GM18870 (cell line): ENCODE results near the gene GHRL.

Experiments
- ATAC-seq: cut with Tn5 transposase; IDR thresholded peaks from one replicate; pipeline ENCODE4 v1.9.1; 2021; ENCODE audit warnings: moderate library complexity; ENCODE audit not compliant: unreplicated experiment

The GHRL gene, protein sequence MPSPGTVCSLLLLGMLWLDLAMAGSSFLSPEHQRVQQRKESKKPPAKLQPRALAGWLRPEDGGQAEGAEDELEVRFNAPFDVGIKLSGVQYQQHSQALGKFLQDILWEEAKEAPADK

DNA sequence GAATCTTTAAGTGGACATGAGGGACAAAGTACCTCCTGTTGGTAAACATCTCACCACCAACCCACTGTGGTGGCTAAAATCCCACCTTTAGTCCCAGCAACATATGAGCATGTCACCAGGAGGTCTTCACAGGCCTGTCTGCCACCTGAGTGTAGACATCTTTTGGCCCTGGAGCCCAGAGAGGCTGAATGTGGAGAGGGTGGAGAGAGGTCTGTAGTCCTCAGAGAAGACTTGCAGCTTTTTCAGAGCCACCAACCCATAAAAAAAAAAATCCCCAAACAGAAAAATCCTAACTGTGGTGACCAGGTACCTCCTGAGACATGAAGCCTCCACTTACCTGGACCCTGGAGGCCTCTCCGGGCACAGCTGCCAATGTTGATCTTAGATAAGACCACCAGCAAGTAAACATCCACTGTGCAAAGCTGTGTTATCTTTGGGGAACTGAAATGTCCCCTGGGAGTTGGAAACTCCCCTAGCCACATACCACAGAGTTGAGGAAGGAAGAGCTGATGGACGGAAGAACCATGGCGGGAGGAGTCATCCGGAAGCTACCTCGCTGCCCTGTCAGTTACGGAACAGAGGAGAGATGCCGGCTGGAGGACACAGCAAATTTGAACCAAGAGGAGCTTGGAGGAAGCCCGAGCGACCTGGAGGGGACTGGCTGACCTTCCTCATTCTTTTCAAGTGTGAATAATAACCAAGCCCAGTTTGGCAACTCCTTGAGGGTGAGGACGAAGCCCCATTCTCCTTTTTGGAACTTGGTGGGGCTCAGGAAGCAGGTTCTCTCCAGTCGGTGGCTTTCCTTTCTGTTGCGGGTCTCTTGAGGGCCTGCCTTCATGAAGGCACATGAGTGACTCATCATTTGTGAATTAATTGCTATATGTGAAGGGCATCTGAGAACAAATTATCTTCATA is at the start of gene GHRL:
GHRL (minus strand) TSS at position 443 of the 915 bp plus-strand sequence. CDS start 2,767 bp downstream, outside the sequence.
- ATAC-seq: no peak

DNA sequence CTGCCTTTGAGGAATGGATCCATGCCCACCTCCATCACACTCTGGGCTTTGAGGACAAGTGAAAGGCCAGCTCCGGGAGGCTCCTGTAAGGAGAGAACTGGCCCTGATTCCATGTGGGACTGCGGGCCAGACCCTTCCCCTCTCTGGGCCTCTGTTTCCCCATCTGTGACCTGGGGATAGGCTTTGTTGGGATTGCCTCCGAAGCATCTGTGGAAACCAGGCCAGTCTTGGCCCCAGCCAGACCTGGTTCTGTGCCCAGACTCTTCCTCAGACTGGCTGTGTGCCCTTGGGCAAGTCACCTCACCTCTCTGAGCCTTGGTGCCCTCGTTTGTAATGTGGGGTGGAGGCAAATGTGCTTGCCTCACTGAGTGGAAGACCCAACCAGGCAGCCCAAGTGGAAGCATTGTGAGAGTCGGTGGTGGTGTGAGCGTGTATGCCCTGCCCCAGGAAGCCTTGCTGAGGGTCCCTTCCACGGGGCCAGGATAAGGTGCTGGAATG is 49.2 kb upstream of the GHRL start:
- ATAC-seq: no peak

DNA sequence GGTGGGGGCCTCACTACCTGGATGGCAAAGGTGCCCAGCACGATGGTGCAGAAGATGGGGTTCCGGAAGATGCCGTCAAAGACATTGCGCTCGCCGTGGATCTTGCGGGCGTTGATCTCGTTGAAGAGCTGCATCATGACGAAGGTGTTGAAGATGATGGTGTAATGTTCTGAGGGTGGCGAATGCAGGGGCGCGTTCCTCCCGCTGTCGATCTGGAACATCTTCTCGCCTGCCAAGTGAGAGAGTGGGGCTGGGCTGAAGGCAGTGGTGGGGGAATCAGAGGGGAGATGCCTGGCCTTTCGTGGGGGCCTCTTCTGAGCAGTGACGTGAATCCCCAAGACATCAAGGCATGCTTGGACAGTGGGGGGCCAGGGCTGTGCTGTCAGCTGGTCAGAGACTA is 47.7 kb upstream of the GHRL start:
- ATAC-seq: no peak

DNA sequence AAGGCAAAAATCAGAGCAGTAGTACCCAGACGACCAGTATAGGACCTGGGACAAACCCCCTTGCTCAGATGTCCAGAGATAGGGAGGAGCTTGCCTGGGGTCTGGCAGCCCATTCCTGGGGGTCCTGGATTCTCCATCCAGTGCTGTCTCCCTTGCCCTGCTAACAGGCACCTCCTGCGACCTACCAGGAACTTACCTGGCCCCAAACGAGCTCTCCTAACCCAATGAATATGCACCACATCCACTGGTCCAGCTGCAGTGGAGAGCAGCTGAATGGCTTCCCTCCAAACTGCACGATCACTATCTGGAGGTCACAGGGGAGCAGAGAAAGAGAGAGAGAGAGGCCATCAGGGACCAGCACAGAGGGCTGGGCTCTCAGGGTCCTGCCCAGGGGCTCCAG is 47.3 kb upstream of the GHRL start:
- ATAC-seq: no peak

DNA sequence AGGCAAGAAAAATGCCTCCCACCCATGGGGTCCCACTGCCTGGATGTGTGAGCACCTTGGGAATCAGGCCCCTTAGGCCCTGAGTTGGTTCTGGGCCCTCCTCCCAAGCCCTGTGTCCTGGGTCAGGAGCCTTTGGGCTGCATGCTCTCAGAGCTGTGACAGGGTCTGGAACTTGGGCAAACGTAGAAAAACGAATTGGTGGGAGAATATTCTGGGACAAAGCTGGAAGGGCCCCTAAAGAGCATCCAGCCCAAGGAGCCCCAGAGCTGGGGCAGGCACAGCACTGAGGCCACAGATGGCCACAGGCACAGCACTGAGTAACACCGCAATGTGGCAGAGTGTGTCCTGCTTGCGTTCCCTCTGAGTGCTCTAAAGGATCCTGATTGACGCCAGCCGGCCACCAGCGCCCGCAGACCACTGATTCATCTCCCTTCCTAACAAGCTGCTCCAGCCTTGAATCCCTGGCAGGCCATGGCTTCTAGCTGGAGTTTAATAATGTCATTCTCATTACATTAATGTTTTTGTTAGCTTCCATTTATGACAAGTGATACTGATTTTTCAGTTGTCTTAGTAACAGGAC is 46.7 kb upstream of the GHRL start:
- ATAC-seq: no peak

DNA sequence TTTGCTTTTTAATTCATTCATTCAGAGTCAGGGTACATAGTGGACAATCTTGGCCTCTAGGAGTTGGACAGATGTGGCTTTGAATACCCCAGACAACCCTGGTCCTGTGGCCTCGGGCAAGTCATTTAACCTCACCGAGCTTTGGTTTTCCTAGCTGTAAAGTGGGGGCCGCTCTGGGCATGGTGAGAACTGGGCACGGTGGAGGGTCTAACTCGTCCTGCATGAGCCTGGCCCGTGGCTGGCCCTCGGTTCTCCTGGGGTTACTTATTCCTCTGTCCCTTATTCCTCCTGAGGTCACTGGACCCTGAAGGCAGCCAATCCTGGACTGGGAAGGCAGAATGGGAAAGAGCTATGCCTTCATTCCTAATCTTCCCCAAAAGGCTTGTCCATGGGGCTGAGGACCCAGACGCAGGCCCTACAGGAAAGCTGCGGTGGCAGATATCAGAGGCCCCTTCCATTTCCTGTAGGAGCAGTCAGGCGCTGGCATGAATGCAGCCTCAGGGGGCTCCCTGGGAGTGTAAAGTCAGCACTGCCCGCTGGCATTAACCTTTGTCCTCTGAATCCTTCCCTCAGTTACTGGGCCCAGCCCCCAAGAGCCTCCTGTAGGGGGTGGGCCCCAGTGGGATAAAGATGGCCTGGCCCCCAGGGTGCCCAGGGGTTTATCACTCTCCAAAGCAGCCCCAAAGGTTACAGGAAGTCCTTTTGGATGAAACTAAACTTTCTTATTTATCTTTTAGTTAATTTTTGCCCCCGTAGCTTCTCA is 46.0 kb upstream of the GHRL start:
- ATAC-seq: no peak

DNA sequence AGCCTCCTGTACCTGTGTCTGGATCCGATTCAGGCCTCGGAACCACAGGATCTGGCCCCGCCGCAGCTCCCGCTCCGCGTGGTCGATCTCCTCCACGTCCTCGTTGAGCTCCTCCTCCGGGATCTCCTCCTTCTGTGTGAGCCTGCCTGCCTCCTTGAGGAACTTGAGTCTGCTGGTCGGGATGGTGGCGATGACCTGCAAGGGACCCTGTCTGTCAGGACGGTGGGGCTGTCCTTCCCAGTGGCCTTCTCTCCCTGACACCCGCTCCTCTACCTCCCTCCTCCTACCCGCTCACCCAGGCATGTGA is 45.4 kb upstream of the GHRL start:
- no peak for ATAC-seq

DNA sequence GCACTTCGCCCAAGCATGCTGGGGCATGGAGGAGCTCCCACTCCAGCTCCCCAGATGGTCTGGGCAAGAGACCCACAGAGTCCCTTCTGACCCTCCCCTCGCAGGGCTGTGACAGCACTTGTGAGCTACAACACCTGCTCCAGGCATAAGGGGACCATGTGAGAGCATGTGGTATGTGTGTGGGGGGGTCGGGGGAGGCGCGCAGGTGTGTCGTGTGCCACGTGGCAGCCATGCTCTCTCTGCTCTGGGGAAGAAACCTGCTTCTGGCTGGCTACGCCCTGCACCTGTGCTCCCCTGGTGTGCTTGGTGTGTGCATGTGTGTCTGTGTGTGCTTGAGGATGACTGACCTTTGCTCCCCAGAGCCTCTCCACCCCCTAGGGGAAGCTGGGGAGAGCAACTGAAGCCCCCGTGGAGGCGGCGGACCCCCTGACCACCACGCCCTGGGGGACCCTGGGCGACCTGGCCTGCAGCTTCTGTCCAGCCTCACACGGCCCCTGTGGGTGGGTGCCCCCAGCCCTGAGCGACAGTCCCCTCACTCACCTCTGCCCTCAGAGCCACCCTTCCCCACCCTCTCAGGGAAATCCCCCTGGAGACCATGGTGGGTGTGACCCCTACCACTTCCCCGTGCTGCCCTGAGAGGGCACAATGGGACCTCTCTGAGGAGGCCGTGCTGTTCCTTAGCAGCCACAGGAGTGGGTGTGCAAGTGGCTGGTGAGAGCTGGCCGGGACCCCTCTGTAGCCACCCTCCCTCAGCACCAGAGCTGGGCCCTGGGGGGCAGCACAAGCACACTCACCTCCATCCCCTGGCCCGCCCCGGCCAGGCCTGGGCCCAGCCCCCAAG is 44.8 kb upstream of the GHRL start:
- ATAC-seq: no peak

DNA sequence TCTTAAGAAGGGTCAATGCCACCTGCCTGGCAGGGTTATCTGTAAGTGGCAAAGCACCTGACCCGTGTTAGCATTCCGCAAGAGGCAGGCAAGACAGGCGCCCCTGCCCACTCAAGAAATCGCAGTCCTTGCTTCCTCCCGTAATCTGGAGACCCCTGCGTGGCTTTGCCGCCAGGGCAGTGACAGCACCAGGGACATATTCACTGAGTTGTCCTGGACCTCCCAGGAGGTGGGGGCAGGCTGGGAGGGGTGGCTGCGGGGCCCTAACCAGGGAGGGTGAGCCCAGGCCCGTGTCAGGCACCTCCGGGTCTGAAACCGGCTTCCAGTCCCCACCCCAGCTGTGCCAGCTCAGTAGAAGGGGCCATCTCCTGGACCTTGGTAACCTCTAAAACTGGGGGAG is 44.0 kb upstream of the GHRL start:
- no peak for ATAC-seq

DNA sequence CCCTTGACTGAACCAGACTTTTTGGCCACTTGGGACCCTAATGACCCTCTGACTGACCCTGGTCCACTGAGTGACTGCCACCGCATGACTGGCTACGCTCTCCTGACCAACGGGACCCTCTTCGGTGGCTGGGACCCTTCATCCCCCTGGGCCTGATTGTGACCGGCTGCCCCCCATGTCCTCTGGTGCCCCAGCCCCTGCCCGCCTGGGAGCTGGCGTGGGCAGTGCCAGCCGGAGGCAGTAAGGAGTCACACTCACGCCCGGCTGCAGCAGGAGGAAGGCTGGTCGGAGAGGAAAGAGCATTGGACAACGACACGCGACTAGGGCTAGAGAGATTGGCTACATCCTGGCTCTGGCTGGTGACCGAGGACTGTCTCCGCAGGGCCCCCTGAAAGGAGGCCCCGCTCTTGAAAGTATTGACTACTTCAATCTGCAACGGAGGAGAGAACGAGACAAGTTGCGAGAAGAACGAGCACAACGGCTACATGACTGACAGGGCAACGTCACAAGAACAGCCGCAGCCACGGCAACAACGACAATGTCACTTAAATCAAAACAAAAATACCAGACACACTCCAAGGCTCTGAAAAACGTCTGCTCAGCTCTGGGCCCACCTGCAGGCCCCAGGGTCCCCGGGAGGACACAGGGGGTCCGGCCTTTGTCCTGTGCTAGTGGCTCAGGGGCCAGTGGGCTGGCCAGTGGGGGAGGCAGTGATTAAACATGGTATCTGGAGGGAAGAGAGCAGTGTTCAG is 43.3 kb upstream of the GHRL start:
- no peak for ATAC-seq

DNA sequence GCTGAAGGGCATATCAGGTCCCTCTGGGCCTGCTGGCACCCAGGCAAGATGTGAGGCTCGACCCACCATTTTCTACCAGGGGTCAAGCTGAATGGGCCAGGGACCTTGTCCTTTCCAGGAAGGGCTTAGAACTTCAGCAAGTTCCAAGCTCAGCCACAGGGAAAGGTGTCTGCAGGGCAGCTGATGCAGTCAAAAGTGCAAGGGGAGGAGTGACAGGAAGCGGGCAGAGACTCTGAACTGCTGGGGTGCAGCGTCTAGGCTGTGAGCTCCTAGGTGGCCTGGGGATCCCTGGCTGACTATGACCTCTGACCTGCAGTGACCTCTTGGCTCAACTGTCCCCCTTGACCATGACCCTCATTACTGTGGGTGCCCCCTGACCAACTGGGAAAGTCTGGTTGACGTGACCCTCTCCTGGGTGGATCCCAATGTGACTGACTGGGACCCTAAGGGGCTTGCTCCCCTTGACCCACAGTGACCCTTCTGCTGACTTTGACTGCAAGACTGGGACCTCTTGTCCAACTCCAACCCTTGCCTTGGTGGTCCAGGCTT is 42.5 kb upstream of the GHRL start:
- no peak for ATAC-seq

DNA sequence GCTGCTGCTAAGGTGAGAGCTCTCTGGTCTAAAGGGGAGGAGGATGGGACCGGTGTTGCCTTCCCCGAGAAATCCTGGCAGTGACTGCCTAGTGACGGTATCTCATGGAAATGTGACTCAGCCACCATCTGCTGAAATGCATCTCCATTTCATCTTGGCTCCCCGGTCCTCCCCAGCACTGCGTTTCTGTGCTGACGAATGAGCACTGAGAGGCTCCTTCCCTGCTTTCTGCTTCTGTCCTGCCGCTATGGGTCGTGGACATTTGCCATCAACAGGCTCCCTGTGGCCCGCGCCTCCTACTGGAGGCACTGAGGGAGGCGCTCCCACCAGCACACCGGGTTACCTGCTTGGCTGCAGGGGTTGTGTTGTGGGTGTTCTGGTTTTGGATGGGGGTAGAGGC is 41.7 kb upstream of the GHRL start:
- no peak for ATAC-seq

DNA sequence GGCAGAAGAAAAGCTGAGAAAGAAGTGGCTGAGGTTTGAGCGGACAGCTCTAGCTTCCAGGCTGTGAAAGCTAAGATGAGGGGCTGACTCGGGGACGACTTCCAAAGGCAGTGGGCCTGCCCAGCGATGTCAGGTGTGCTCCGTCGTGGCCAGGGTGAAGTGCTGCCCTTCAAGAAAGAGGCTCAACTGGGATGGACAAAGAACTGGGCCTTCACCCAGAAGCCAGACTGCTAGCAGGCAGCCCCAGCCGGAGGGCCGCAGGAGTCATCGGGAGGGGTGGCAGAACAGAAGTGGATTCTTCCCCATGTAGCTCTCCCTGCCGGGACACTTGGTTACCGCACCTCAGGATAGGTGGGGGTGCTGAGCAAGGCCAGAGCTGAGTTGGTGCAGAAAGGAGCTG is 41.3 kb upstream of the GHRL start:
- ATAC-seq: no peak

DNA sequence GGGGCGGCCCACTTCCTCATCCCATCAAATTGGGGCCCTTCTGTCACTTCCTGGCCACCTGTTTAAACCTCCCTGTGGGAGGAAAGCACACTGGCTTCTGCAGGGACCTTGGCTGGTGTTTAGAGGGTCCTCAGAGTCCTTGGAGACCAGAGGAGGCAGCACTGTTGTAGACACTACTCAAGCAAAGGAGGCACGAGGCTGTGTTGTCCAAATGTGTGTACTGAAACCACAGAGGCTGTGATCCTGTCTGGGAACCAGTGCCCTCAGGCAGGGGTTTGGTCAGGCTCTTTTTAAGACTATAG is 40.6 kb upstream of the GHRL start:
- ATAC-seq: no peak

DNA sequence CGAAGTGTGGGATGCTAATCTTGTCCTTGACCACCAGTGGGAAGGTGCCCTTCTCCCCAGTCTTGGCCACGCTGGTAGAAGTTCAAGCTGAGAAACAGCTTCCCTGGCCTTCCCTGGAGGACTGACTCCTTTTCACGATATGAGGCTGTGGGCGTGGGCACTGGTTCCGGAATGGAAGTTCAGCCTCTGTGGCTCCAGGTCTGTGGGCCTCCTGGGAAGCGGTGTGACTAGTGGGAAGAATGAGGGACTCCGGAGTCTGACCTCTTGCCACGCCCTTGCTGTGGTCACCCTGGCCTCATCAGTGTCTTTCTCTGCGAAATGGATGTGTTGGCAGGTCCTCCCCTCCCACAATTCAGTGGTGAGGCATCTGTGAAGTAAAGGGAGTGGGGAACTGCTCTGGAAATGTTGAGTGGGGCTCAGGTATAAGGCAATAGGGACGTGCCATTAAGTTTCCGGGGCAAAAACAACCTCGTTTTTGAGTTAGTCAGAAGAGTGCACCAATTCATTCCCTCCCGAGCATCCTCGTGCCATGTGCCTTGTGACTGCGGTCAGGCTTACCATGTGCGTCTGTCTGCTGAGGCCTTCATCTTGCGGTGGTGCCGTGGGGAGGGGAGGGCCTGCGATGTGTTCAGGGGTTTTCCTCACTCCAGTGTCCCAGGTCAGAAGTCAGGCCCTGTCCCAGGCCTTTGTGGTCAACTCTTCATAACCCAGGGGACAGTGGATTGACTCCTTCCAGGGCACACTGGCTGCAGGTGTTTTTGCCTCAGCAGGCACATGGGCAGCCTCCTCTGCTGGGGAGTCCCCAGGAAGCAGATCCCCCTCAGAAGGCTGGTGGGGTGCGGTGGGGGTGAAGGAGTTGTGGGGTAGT is 40.0 kb upstream of the GHRL start:
- no peak for ATAC-seq

DNA sequence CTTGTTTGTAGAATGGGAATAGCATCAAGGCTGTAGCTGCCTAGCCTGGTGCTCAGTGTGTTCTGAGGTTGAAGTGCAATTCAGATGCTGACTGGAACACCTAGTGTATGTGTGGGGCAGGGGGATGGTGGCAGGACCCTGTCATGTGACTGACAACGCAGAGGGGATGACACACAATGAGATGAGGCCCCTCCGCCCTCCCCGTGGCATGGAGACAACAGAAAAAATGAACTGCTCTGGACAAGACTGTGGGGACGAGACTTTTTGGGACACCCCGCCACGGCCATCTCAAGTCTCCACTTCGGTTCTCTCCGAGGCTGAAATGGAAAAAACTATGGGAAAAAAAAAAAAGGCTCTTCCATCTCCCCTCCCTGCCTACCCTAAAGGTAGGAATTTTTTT is 38.6 kb upstream of the GHRL start:
- ATAC-seq: no peak

DNA sequence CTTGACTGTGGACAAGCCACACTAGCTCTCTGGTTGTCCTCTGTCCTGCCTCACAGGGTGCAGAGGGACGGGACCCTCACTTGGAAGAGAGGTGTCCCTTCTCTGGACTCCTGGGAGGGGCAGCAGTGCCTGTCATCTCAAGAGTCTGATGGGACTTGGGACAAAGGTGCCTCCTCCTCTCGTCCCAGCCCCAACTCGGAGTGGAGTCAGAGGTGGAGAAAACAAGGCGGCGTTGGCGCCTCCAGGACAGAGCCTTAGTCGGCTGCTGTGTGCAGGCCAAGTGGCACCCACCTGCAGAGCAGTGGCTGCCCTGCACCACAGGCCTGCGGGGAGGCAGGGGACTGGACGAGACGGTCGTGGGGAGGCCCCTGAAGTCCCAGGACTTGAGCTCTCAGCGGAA is 37.6 kb upstream of the GHRL start:
- no peak for ATAC-seq

DNA sequence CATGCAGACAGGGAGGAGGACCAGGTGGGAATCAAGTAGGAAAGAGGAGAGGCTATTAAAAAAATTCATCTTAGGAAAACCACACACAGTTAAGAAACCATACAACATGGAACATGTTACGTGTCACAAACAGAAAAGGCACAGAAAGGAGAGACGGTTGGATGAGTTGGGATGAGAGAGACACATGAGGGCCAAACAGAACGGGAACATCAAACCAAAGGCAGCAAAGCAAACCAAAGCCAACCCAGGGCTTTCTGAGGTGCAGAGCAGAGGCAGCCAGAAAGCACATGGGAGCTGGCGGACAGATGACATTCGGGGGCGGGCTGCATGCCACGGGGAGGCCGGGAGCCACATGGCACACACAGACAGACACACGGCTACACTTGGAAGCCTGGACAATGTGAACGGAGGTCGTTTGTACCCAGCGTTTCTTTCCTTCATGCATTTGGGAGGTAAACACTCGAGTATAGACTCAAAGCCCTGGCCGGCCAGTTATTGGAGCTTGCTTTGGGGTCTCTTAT is 36.8 kb upstream of the GHRL start:
- ATAC-seq: no peak
